Activated T-cell treated with anti-CD3 and anti-CD28 coated beads, Interleukin-2, amount 50 U/mL, for 4 hours (primary cell): Measurements from ENCODE around the gene FOXE1. TPM values are rescaled to one million over a fixed set of nuclear protein-coding genes. Genes with fewer than 3 reads are reported as not detected.

Source experiments
- ATAC-seq, 2 donors: fragments of 200-7000 bp; cut with Tn5 transposase; one replicate each; pipeline ENCODE4 v1.10.0; 2021
- DNase-seq: peaks from one replicate; pipeline ENCODE4 v3.0.0-alpha.2; 2020
- H3K27me3 Mint-ChIP-seq: one replicate; pipeline ENCODE4 v1.8.0; 2021; ENCODE audit warnings: low read depth, mixed read lengths
- H3K36me3 Mint-ChIP-seq: one replicate; pipeline ENCODE4 v1.8.0; 2022; ENCODE audit warnings: mixed read lengths; ENCODE audit not compliant: insufficient read depth
- H3K4me1 Mint-ChIP-seq: one replicate; pipeline ENCODE4 v1.8.0; 2021; ENCODE audit warnings: low read depth, mixed read lengths
- H3K4me3 Mint-ChIP-seq: one replicate; pipeline ENCODE4 v1.8.0; 2021; ENCODE audit warnings: mild to moderate bottlenecking, moderate library complexity, mixed read lengths
- H3K9me3 Mint-ChIP-seq: one replicate; pipeline ENCODE4 v1.8.0; 2021; ENCODE audit warnings: mixed read lengths
- total RNA-seq, 3 donors: library from RNA; stranded (reverse); gene quantifications; one replicate each; pipeline ENCODE4 v1.2.1, GENCODE V29; 2021

The FOXE1 gene
- total RNA-seq, 3 donors from 2014 or later = not detected

- Mint-ChIP-seq H3K27me3 (peaks cover 37% of the 10 kb centered on the region), H3K4me3 (no peak overlapping the region), H3K4me1 (no peaks in the 10 kb centered on the region), H3K36me3 (peaks cover 6% of the 10 kb centered on the region), H3K9me3 (peaks cover 15% of the 10 kb centered on the region)
- DNase-seq (no peak), ATAC-seq (no peak)
Observed at GRCh38 chr9:97866300-97866699, 13.3 kb downstream of the FOXE1 start.

DNA sequence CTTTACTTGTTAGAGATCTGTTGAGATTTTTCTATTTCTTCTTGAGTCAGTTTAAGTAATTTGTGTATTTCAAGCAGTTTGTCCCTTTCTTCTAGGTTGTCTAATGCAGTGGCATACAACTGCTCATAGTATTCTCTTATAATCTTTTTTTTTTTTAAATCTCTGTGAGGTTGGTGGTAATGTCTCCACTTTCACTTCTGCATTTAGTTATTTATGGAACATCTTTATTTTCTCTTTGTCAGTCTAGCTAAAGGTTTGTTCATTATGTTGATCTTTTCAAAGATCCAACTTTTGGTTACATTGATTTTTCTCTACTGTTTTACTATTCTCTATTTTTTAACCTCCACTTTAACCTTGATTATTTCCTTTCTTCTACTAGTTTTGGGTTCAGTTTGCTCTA is 13.8 kb downstream of the FOXE1 start:
- no peak for ATAC-seq
- peaks cover 15% of the 10 kb centered on the region for H3K9me3 Mint-ChIP-seq
- H3K4me1 Mint-ChIP-seq = no peaks in the 10 kb centered on the region
- no peak for DNase-seq
- peaks cover 8% of the 10 kb centered on the region for H3K36me3 Mint-ChIP-seq
- H3K27me3 Mint-ChIP-seq = peaks cover 32% of the 10 kb centered on the region
- no peak overlapping the region for H3K4me3 Mint-ChIP-seq

GRCh38 chr9:97868859-97869258 is 15.8 kb downstream of the FOXE1 start:
- Mint-ChIP-seq H3K4me3 (no peak overlapping the region), H3K4me1 (no peaks in the 10 kb centered on the region), H3K36me3 (peaks cover 8% of the 10 kb centered on the region), H3K27me3 (peaks cover 25% of the 10 kb centered on the region), H3K9me3 (peaks cover 15% of the 10 kb centered on the region)
- no peak for DNase-seq
- no peak for ATAC-seq

GRCh38 chr9:97873425-97873824 is 20.4 kb downstream of the FOXE1 start:
- Mint-ChIP-seq H3K4me3 (no peak overlapping the region), H3K4me1 (no peaks in the 10 kb centered on the region), H3K36me3 (peaks cover 10% of the 10 kb centered on the region), H3K9me3 (no peaks in the 10 kb centered on the region), H3K27me3 (peaks cover 17% of the 10 kb centered on the region)
- DNase-seq (no peak), ATAC-seq (no peak)

GRCh38 chr9:97873882-97874281 is 20.9 kb downstream of the FOXE1 start:
- ATAC-seq (no peak), DNase-seq (no peak)
- Mint-ChIP-seq H3K9me3 (no peaks in the 10 kb centered on the region), H3K4me3 (no peak overlapping the region), H3K4me1 (no peaks in the 10 kb centered on the region), H3K27me3 (peaks cover 14% of the 10 kb centered on the region), H3K36me3 (peaks cover 10% of the 10 kb centered on the region)

- ATAC-seq (no peak), DNase-seq (no peak)
- Mint-ChIP-seq H3K9me3 (no peaks in the 10 kb centered on the region), H3K27me3 (peaks cover 8% of the 10 kb centered on the region), H3K4me1 (no peaks in the 10 kb centered on the region), H3K4me3 (no peak overlapping the region), H3K36me3 (peaks cover 10% of the 10 kb centered on the region)
Observed at GRCh38 chr9:97874624-97875023, 21.6 kb downstream of the FOXE1 start.

DNA sequence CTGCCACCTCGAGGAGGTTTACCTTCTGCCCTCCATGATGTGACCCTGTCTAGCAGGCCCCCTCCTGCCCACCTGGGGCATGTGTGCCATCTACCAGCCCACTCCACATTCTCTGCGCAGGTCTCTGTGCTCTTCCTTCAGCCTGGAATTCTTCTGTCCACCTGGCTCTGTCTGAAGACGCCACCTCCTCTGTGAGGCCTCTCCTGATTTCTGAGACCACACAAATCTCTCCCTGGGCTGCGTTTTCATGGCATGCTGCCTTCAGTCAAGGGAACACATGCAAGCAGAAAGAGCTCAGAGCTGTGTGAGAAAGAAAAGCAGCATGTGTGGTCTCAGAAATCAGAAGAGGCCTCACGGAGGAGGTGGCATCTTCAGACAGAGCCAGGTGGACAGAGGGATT is 22.1 kb downstream of the FOXE1 start:
- Mint-ChIP-seq H3K9me3 (no peaks in the 10 kb centered on the region), H3K36me3 (peaks cover 10% of the 10 kb centered on the region)
- ATAC-seq = no peak

DNA sequence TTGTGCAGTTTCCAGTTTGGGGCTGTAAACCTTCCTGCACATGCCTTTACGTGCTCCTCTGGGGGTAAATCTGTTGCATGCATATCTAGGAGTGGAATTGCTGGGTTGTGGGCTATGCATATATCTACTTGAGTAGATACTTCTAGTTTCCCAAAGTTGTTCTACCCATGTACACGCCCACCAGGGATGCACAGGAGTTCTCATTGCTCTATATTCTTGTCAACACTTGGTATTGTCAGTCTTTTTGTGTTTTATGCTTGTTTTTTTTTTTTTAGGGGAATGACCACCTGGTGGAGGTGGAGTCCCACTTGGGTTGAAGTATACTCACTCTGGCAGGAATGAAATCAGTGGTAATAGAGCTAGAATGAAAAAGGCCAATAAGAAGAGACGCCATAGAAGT is 23.0 kb downstream of the FOXE1 start:
- H3K4me1 Mint-ChIP-seq = no peaks in the 10 kb centered on the region
- H3K27me3 Mint-ChIP-seq = no peaks in the 10 kb centered on the region
- peaks cover 10% of the 10 kb centered on the region for H3K36me3 Mint-ChIP-seq
- no peaks in the 10 kb centered on the region for H3K9me3 Mint-ChIP-seq
- ATAC-seq = no peak
- no peak overlapping the region for H3K4me3 Mint-ChIP-seq
- no peak for DNase-seq

More for the DNA sequence above, 22.1 kb downstream of the FOXE1 start:
- peaks cover 4% of the 10 kb centered on the region for H3K27me3 Mint-ChIP-seq
- H3K4me3 Mint-ChIP-seq = no peak overlapping the region
- DNase-seq = no peak
- no peaks in the 10 kb centered on the region for H3K4me1 Mint-ChIP-seq

- Mint-ChIP-seq H3K36me3 (peaks cover 5% of the 10 kb centered on the region), H3K4me3 (no peak overlapping the region), H3K9me3 (no peaks in the 10 kb centered on the region), H3K27me3 (no peaks in the 10 kb centered on the region), H3K4me1 (no peaks in the 10 kb centered on the region)
- ATAC-seq = no peak
- no peak for DNase-seq
Observed at GRCh38 chr9:97880336-97880735, 27.3 kb downstream of the FOXE1 start.

GRCh38 chr9:97889941-97890887 is 37.2 kb downstream of the FOXE1 start:
- Mint-ChIP-seq H3K9me3 (peaks cover 7% of the 10 kb centered on the region), H3K4me1 (peaks cover 7% of the 10 kb centered on the region), H3K36me3 (peaks cover 14% of the 10 kb centered on the region), H3K4me3 (no peak overlapping the region), H3K27me3 (no peaks in the 10 kb centered on the region)
- DNase-seq (peak; percentile 68), ATAC-seq (peak; percentile 52 to 57)

DNA sequence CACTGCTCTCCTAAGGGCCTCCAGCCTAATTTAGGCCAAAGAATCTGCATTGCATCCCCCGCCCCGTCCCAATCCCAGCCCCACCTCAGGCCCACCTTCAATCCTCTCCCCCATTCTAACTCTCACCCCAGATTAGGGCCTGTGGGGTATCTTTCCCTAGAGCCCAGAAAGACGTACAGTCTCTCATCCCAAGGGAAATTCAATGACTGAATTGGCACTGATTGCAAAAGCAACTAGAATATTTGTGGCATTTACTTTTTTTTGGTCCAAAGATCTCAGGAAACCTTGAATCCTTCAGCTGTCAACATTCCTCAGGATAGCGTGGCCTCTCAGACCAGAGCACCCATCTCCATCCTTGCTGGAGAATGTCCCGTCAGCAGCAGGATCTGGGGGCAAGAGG is 38.7 kb downstream of the FOXE1 start:
- H3K4me1 Mint-ChIP-seq = peaks cover 7% of the 10 kb centered on the region
- ATAC-seq = no peak
- H3K4me3 Mint-ChIP-seq = no peak overlapping the region
- H3K27me3 Mint-ChIP-seq = no peaks in the 10 kb centered on the region
- DNase-seq = no peak
- H3K9me3 Mint-ChIP-seq = peaks cover 7% of the 10 kb centered on the region
- peaks cover 16% of the 10 kb centered on the region for H3K36me3 Mint-ChIP-seq

- ATAC-seq (no peak), DNase-seq (no peak)
- no peaks in the 10 kb centered on the region for H3K27me3 Mint-ChIP-seq
- peaks cover 16% of the 10 kb centered on the region for H3K36me3 Mint-ChIP-seq
- no peak overlapping the region for H3K4me3 Mint-ChIP-seq
- H3K9me3 Mint-ChIP-seq = peaks cover 7% of the 10 kb centered on the region
- H3K4me1 Mint-ChIP-seq = peaks cover 7% of the 10 kb centered on the region
Observed at GRCh38 chr9:97892421-97892820, 39.4 kb downstream of the FOXE1 start.

GRCh38 chr9:97895211-97895610 is 42.2 kb downstream of the FOXE1 start:
- Mint-ChIP-seq H3K36me3 (peaks cover 16% of the 10 kb centered on the region), H3K4me3 (no peak overlapping the region), H3K27me3 (no peaks in the 10 kb centered on the region), H3K9me3 (peaks cover 7% of the 10 kb centered on the region), H3K4me1 (peaks cover 8% of the 10 kb centered on the region)
- ATAC-seq (no peak), DNase-seq (no peak)

GRCh38 chr9:97895695-97896332 is 42.8 kb downstream of the FOXE1 start:
- Mint-ChIP-seq H3K4me1 (peaks cover 11% of the 10 kb centered on the region), H3K36me3 (peaks cover 17% of the 10 kb centered on the region), H3K27me3 (no peaks in the 10 kb centered on the region), H3K9me3 (peaks cover 7% of the 10 kb centered on the region), H3K4me3 (no peak overlapping the region)
- ATAC-seq (peak in 1 of 2 donors; percentile 30), DNase-seq (no peak)
